Spleen (tissue), 11 donors: Measurements from ENCODE around the gene EFCAB8. TPM values are rescaled to one million over a fixed set of nuclear protein-coding genes. Genes with fewer than 3 reads are reported as not detected.

Experiments
- DNase-seq: peaks from one replicate; pipeline ENCODE4 v3.0.0-alpha.2; 2020
- H3K27ac ChIP-seq, 8 donors: fragments of 200-600 bp; sonication (generic) in 7 of 8; 1 replicate in 4 of 8; 2 replicates in 4 of 8; pipeline versions ENCODE4 v1.5.0 to v1.8.0; 2016 to 2021; ENCODE audit warnings: inconsistent platforms in 4 of 8, mild to moderate bottlenecking in 4 of 8, moderate library complexity in 1 of 8
- H3K27me3 ChIP-seq, 7 donors: fragments of 200-600 bp; sonication (generic) in 6 of 7; replicated peaks in 1 of 7; 1 replicate in 4 of 7; 2 replicates in 3 of 7; pipeline versions ENCODE4 v1.5.0 to v1.8.0; 2016 to 2021; ENCODE audit warnings: inconsistent platforms in 3 of 7, mild to moderate bottlenecking in 1 of 7
- H3K36me3 ChIP-seq, 6 donors: fragments of 200-600 bp; sonication (generic) in 5 of 6; 1 replicate in 4 of 6; 2 replicates in 2 of 6; pipeline versions ENCODE4 v1.5.0 to v1.8.0; 2016 to 2021; ENCODE audit warnings: inconsistent platforms in 2 of 6
- H3K4me1 ChIP-seq, 6 donors: fragments of 200-600 bp; sonication (generic) in 5 of 6; 1 replicate in 3 of 6; 2 replicates in 3 of 6; pipeline versions ENCODE4 v1.5.0 to v1.8.0; 2016 to 2021; ENCODE audit warnings: inconsistent platforms in 3 of 6
- H3K4me3 ChIP-seq, 8 donors: fragments of 200-600 bp; sonication (generic) in 7 of 8; 1 replicate in 4 of 8; 2 replicates in 4 of 8; pipeline versions ENCODE4 v1.5.0 to v1.8.0; 2016 to 2021; ENCODE audit warnings: inconsistent platforms in 4 of 8, mild to moderate bottlenecking in 4 of 8, moderate library complexity in 2 of 8
- H3K9me3 ChIP-seq, 8 donors: fragments of 200-600 bp; sonication (generic) in 7 of 8; 1 replicate in 4 of 8; 2 replicates in 4 of 8; pipeline versions ENCODE4 v1.5.0 to v1.8.0; 2016 to 2021; ENCODE audit warnings: inconsistent platforms in 4 of 8
- CTCF ChIP-seq, 11 experiments: fragments of 200-600 bp in 7 of 11; fragments of 450-650 bp in 4 of 11; sonication (generic) in 4 of 11; IDR thresholded peaks in 8 of 11; conservative IDR thresholded peaks in 3 of 11; 1 replicate in 7 of 11; 2 replicates in 4 of 11; pipeline versions ENCODE4 v1.4.0 to v1.8.0; 2016 to 2021; ENCODE audit warnings: antibody characterized with exemption in 11 of 11, inconsistent platforms in 4 of 11, mild to moderate bottlenecking in 1 of 11
- POLR2A ChIP-seq, 3 donors: fragments of 450-650 bp; IDR thresholded peaks; one replicate each; pipeline ENCODE4 v1.5.1; 2017; ENCODE audit warnings: antibody characterized with exemption in 3 of 3, mild to moderate bottlenecking in 1 of 3
- POLR2AphosphoS5 ChIP-seq, 3 donors: sonication (generic); formaldehyde crosslinking; IDR thresholded peaks; one replicate each; pipeline ENCODE4 v1.5.1; 2017; ENCODE audit warnings: antibody characterized with exemption in 3 of 3
- WGBS, 5 donors: extraction: QIAGEN DNeasy Blood & Tissue Kit in 3 of 5; methylation state at CpG; one replicate each; pipeline versions ENCODE4 v1.1.5 to v1.1.7; 2013 to 2018; 5-methylcytosine and 5-hydroxymethylcytosine counted together
- intact Hi-C: fragments of 100-400 bp; cut with DNase I; formaldehyde crosslinking; loops from one replicate; pipeline ENCODE4 v1.15.0; 2023; ENCODE audit warnings: low total_unique reads
- polyA plus RNA-seq, 3 donors: library from polyadenylated mRNA; stranded (reverse); fragments of 200-250 nt; gene quantifications; one replicate each; pipeline ENCODE4 v1.2.1, GENCODE V29; 2013
- total RNA-seq, 7 donors: library from RNA; depleted of rRNA in 3 of 7; stranded (reverse); fragments of >200 nt in 3 of 7; fragmentation: NEBNext Ultra II Directional in 4 of 7; extraction: Animal tissue kit (Norgen Biotek cat#: 25700) in 4 of 7; gene quantifications; one replicate each; pipeline versions ENCODE4 v1.1.0 to v1.2.1, GENCODE V29; 2016 to 2021
- donor health status: healthy with polysubstance abuse.
- donor health status: DM: no; HTN: no; CAD: no; lungs with moderate emphysema.
- donor health status: DM: no; HTN: no; CAD: no.
- donor health status: Bipolar disorder and iron deficiency.
- donor health status: healthy.
- donor health status: DM: no; HTN: no; CAD: no.
- donor health status: DM: yes; HTN: yes; CAD: no.

EFCAB8 gene
- total and polyA plus RNA-seq, 10 donors, result 0.06 to 4.2 (median 1.0) TPM

- H3K27me3 ChIP-seq, result no peaks in the 10 kb centered on the region
- TF ChIP-seq POLR2A (IDR thresholded peaks at IDR 0.05) (no peak), POLR2AphosphoS5 (IDR thresholded peaks at IDR 0.05) (no peak), CTCF (IDR thresholded peaks at IDR 0.05 in 8 of 11, conservative IDR thresholded peaks at IDR 0.05 in 3 of 11) (no peak)
- H3K9me3 ChIP-seq, result no peaks in the 10 kb centered on the region
- H3K4me1 ChIP-seq, result no peaks in the 10 kb centered on the region
- DNase-seq, result no peak
- no peak overlapping the region for H3K4me3 ChIP-seq
- no peaks in the 10 kb centered on the region for H3K36me3 ChIP-seq
- H3K27ac ChIP-seq, result no peak overlapping the region
- intact Hi-C loops, result no loop called here
- WGBS, 5 donors, result 75 to 89% (median 80%) methylated on average over 11 of the region's 11 CpGs
Observed at GRCh38 chr20:32887492-32887891, 28.8 kb downstream of the EFCAB8 start.

DNA sequence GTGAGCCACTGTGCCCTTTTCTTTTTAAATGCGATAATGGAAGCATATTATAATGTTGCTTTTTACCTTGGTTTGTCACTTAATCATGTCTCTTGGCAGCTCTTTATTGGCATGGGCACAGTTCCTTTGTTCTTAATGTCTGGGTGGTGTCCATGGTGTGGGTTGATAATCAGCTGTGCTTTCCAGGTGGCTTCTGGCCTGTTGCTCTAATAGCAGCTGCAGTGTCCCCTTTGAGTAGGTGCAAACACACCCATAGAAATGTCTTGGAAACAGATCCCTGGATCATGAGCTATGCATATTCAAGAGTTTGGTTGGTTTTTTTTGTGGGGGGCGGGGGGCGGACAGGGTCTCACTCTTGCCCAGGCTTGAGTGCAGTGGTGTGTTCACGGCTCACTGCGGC lies 29.9 kb downstream of the EFCAB8 start:
- WGBS, 5 donors, result 91 to 96% (median 94%) methylated on average over 5 of the region's 5 CpGs
- intact Hi-C loops, result no loop called here
- H3K9me3 ChIP-seq, result no peaks in the 10 kb centered on the region
- H3K36me3 ChIP-seq, result no peaks in the 10 kb centered on the region
- no peaks in the 10 kb centered on the region for H3K27me3 ChIP-seq
- no peaks in the 10 kb centered on the region for H3K4me1 ChIP-seq
- no peak for TF ChIP-seq CTCF (IDR thresholded peaks at IDR 0.05 in 8 of 11, conservative IDR thresholded peaks at IDR 0.05 in 3 of 11)
- TF ChIP-seq POLR2A (IDR thresholded peaks at IDR 0.05), result no peak
- no peak for TF ChIP-seq POLR2AphosphoS5 (IDR thresholded peaks at IDR 0.05)
- H3K27ac ChIP-seq, result no peak overlapping the region
- no peak overlapping the region for H3K4me3 ChIP-seq
- DNase-seq, result no peak

- no peaks in the 10 kb centered on the region for H3K9me3 ChIP-seq
- no peaks in the 10 kb centered on the region for H3K27me3 ChIP-seq
- H3K36me3 ChIP-seq, result no peaks in the 10 kb centered on the region
- H3K4me3 ChIP-seq, result no peak overlapping the region
- intact Hi-C loops, result no loop called here
- 87 to 94% (median 93%) methylated on average over 4 to 5 of the region's 5 CpGs for WGBS, 5 donors
- H3K27ac ChIP-seq, result no peak overlapping the region
- DNase-seq, result no peak
- TF ChIP-seq POLR2A (IDR thresholded peaks at IDR 0.05), result no peak
- no peak for TF ChIP-seq POLR2AphosphoS5 (IDR thresholded peaks at IDR 0.05)
- TF ChIP-seq CTCF (IDR thresholded peaks at IDR 0.05 in 8 of 11, conservative IDR thresholded peaks at IDR 0.05 in 3 of 11), result no peak
- H3K4me1 ChIP-seq, result no peaks in the 10 kb centered on the region
Observed at GRCh38 chr20:32889281-32889680, 30.6 kb downstream of the EFCAB8 start.

GRCh38 chr20:32891491-32891890 lies 32.8 kb downstream of the EFCAB8 start:
- Histone ChIP-seq H3K4me1 (no peaks in the 10 kb centered on the region), H3K27me3 (no peaks in the 10 kb centered on the region), H3K27ac (no peak overlapping the region), H3K9me3 (no peaks in the 10 kb centered on the region), H3K4me3 (no peak overlapping the region), H3K36me3 (no peaks in the 10 kb centered on the region)
- intact Hi-C loops, result no loop called here
- 90 to 92% (median 91%) methylated on average over 8 of the region's 8 CpGs for WGBS, 5 donors
- TF ChIP-seq POLR2AphosphoS5 (IDR thresholded peaks at IDR 0.05) (no peak), POLR2A (IDR thresholded peaks at IDR 0.05) (no peak), CTCF (IDR thresholded peaks at IDR 0.05 in 8 of 11, conservative IDR thresholded peaks at IDR 0.05 in 3 of 11) (no peak)
- no peak for DNase-seq
